Measurements from ENCODE around the gene EIF4E2.

Gene EIF4E2

DNA sequence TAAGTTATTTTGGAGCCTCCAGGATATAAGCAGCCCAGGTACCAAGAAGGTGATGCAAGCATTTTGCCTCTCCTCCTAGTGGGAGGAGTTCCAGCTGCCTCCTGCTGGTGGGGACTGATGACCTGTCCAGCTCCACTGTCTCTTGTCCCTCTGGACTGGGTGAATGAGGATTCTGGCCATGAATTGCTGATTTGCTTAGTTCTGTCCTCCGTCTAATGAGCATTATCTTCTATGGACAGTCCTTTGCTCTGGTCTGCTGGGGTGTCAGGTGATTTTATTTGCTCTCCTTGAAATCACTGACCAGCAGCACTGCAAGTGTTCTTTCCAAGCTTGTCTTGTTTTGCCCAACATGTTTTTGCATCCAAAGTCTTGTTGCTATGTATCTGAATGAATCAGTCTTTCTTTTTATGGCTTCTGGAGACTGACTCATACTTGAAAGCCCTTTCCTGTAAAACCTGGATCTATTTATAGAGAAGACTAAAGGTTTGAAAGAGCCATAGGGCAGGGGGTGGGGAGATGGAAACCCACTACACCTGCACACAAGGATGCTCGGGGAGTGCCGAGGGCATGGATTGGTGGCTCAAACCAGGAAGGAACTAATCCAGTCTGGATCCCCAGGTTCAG, 42.4 kb downstream of the EIF4E2 start:
- ATAC-seq: peak; percentile 55
- TF ChIP-seq OSR1 (CRISPR knock-in tag; IDR thresholded peaks at IDR 0.05) (no peak), ISL1 (CRISPR knock-in tag; IDR thresholded peaks at IDR 0.05) (peak; percentile 17; the same call in 1 of the 2 replicates)

DNA sequence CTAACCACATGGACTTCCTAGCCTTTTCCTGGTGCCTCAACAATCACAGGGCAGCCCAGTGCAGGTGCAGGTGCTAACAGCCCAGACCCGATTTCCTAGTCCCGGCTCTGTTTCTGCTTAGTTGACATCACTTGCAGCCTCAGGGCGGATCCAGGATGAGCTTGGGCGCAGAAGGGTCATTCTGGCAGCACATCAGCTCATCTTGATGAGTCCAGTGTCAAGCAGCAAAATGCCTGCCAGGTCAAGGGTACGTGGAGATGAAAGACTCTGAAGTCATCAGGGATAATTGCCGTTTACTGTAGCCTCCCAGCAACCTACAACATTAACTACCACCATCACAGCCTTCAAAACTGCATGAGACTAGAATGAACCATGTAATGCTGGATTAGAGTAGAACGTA, 43.5 kb downstream of the EIF4E2 start:
- TF ChIP-seq, protein P1, sequence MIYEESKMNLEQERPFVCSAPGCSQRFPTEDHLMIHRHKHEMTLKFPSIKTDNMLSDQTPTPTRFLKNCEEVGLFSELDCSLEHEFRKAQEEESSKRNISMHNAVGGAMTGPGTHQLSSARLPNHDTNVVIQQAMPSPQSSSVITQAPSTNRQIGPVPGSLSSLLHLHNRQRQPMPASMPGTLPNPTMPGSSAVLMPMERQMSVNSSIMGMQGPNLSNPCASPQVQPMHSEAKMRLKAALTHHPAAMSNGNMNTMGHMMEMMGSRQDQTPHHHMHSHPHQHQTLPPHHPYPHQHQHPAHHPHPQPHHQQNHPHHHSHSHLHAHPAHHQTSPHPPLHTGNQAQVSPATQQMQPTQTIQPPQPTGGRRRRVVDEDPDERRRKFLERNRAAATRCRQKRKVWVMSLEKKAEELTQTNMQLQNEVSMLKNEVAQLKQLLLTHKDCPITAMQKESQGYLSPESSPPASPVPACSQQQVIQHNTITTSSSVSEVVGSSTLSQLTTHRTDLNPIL (CRISPR knock-in tag; IDR thresholded peaks at IDR 0.05; ENCODE audit: low read depth): no peak
- TF ChIP-seq RARB (CRISPR knock-in tag; IDR thresholded peaks at IDR 0.05): no peak
- no peak for TF ChIP-seq ZNF70 (CRISPR knock-in tag; IDR thresholded peaks at IDR 0.05)
- TF ChIP-seq ISL1 (CRISPR knock-in tag; IDR thresholded peaks at IDR 0.05): no peak
- TF ChIP-seq SNAI2 (CRISPR knock-in tag; IDR thresholded peaks at IDR 0.05): no peak
- no peak for TF ChIP-seq GLIS3 (CRISPR knock-in tag; IDR thresholded peaks at IDR 0.05)
- no peak for TF ChIP-seq CSDC2 (CRISPR knock-in tag; IDR thresholded peaks at IDR 0.05)
- TF ChIP-seq PPARA (CRISPR knock-in tag; IDR thresholded peaks at IDR 0.05; ENCODE audit: borderline replicate concordance): no peak
- TF ChIP-seq ESRRG (CRISPR knock-in tag; IDR thresholded peaks at IDR 0.05): no peak
- no peak for TF ChIP-seq ZNF565 (CRISPR knock-in tag; conservative IDR thresholded peaks at IDR 0.05; ENCODE audit: low read depth)
- TF ChIP-seq, protein P2, sequence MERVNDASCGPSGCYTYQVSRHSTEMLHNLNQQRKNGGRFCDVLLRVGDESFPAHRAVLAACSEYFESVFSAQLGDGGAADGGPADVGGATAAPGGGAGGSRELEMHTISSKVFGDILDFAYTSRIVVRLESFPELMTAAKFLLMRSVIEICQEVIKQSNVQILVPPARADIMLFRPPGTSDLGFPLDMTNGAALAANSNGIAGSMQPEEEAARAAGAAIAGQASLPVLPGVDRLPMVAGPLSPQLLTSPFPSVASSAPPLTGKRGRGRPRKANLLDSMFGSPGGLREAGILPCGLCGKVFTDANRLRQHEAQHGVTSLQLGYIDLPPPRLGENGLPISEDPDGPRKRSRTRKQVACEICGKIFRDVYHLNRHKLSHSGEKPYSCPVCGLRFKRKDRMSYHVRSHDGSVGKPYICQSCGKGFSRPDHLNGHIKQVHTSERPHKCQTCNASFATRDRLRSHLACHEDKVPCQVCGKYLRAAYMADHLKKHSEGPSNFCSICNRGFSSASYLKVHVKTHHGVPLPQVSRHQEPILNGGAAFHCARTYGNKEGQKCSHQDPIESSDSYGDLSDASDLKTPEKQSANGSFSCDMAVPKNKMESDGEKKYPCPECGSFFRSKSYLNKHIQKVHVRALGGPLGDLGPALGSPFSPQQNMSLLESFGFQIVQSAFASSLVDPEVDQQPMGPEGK (CRISPR knock-in tag; IDR thresholded peaks at IDR 0.05; ENCODE audit: borderline replicate concordance): no peak
- TF ChIP-seq, protein P3, sequence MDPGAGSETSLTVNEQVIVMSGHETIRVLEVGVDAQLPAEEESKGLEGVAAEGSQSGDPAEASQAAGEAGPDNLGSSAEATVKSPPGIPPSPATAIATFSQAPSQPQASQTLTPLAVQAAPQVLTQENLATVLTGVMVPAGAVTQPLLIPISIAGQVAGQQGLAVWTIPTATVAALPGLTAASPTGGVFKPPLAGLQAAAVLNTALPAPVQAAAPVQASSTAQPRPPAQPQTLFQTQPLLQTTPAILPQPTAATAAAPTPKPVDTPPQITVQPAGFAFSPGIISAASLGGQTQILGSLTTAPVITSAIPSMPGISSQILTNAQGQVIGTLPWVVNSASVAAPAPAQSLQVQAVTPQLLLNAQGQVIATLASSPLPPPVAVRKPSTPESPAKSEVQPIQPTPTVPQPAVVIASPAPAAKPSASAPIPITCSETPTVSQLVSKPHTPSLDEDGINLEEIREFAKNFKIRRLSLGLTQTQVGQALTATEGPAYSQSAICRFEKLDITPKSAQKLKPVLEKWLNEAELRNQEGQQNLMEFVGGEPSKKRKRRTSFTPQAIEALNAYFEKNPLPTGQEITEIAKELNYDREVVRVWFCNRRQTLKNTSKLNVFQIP (CRISPR knock-in tag; IDR thresholded peaks at IDR 0.05; ENCODE audit: borderline replicate concordance, low read depth): no peak
- no peak for TF ChIP-seq ZNF8 (CRISPR knock-in tag; IDR thresholded peaks at IDR 0.05)
- TF ChIP-seq OSR1 (CRISPR knock-in tag; IDR thresholded peaks at IDR 0.05): no peak
- TF ChIP-seq CSRNP3 (CRISPR knock-in tag; IDR thresholded peaks at IDR 0.05): no peak
- TF ChIP-seq ZFP30 (CRISPR knock-in tag; IDR thresholded peaks at IDR 0.05): no peak
- TF ChIP-seq ZC3H10 (CRISPR knock-in tag; IDR thresholded peaks at IDR 0.05): no peak
- no peak for ATAC-seq

DNA sequence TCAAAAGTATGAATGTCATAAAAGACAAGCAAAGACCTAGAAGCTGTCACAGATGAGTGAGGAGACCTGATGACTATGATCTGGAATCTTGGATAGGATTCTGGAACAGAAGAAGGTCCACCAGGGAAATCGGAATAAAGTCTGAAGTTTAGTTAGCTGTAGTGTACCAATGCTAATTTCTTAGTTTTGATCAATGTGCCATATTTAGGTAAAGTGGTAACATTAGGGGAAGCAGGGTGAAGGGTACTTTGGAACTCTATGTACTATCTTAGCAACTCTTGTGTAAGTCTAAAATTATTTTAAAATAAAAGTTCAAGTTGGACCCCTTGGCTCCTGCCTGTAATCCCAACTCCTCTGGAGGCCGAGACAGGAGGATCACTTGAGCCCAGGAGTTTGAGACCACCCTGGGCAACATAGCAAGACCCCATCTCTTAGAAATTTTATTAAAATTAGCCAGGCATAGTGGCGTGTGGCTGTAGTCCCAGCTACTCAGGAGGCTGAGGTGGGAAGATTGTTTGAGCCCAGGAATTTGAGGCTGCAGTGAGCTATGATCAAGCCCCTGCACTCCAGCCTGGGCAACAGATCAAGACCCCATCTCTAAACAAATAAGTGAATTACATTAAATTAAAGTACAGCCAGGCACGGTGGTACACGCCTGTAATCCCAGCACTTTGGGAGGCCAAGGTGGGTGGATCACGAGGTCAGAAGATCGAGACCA, 47.0 kb downstream of the EIF4E2 start:
- no peak for ATAC-seq
- no peak for TF ChIP-seq ZC3H10 (CRISPR knock-in tag; IDR thresholded peaks at IDR 0.05)
- TF ChIP-seq ZNF8 (CRISPR knock-in tag; IDR thresholded peaks at IDR 0.05): no peak
- TF ChIP-seq CSRNP3 (CRISPR knock-in tag; IDR thresholded peaks at IDR 0.05): no peak
- no peak for TF ChIP-seq ZFP30 (CRISPR knock-in tag; IDR thresholded peaks at IDR 0.05)
- TF ChIP-seq TCF4 (CRISPR knock-in tag; IDR thresholded peaks at IDR 0.05; ENCODE audit: borderline replicate concordance): no peak
- TF ChIP-seq CSDC2 (CRISPR knock-in tag; IDR thresholded peaks at IDR 0.05): no peak
- TF ChIP-seq OSR1 (CRISPR knock-in tag; IDR thresholded peaks at IDR 0.05): no peak
- TF ChIP-seq ARNTL (CRISPR knock-in tag; IDR thresholded peaks at IDR 0.05; ENCODE audit: borderline replicate concordance, low read depth): no peak
- no peak for TF ChIP-seq BACH2 (CRISPR knock-in tag; IDR thresholded peaks at IDR 0.05; ENCODE audit: borderline replicate concordance)
- TF ChIP-seq, protein P2 (CRISPR knock-in tag; IDR thresholded peaks at IDR 0.05; ENCODE audit: borderline replicate concordance): no peak
- no peak for TF ChIP-seq ZNF565 (CRISPR knock-in tag; conservative IDR thresholded peaks at IDR 0.05; ENCODE audit: low read depth)
- no peak for TF ChIP-seq GLIS3 (CRISPR knock-in tag; IDR thresholded peaks at IDR 0.05)
- no peak for TF ChIP-seq ZFP3 (CRISPR knock-in tag; IDR thresholded peaks at IDR 0.05)
- TF ChIP-seq TOX (CRISPR knock-in tag; IDR thresholded peaks at IDR 0.05; ENCODE audit: borderline replicate concordance): no peak
- TF ChIP-seq TSHZ2 (CRISPR knock-in tag; IDR thresholded peaks at IDR 0.05): no peak
